Stimulated activated CD8-positive, alpha-beta memory T cell treated with anti-CD3 and anti-CD28 coated beads, Interleukin-7, amount 100 ng/mL, for 4 hours (primary cell): ENCODE data around the gene DOCK1.

ENCODE experiments used
- DNase-seq, 2 donors: peaks; one replicate each; pipeline ENCODE4 v3.0.0-alpha.2; 2020; ENCODE audit warnings: low read depth in 2 of 2

DOCK1 gene

GRCh38 chr10:127142136-127142535, 236.9 kb downstream of the DOCK1 start:
- no peak for DNase-seq

GRCh38 chr10:127142856-127143255, 237.6 kb downstream of the DOCK1 start:
- DNase-seq = no peak

- no peak for DNase-seq
Measured at GRCh38 chr10:127145173-127145572, 239.9 kb downstream of the DOCK1 start.

GRCh38 chr10:127146661-127147060, 241.4 kb downstream of the DOCK1 start:
- no peak for DNase-seq

GRCh38 chr10:127148066-127148932, 243.1 kb downstream of the DOCK1 start:
- no peak for DNase-seq

- DNase-seq = no peak
Measured at GRCh38 chr10:127148933-127149220, 243.6 kb downstream of the DOCK1 start.

- no peak for DNase-seq
Measured at GRCh38 chr10:127149501-127150081, 244.4 kb downstream of the DOCK1 start.

GRCh38 chr10:127150136-127150535, 244.9 kb downstream of the DOCK1 start:
- no peak for DNase-seq

- DNase-seq = no peak
Measured at GRCh38 chr10:127151541-127151940, 246.3 kb downstream of the DOCK1 start.

- DNase-seq = no peak
Measured at GRCh38 chr10:127151981-127152699, 246.9 kb downstream of the DOCK1 start.

GRCh38 chr10:127153181-127153580, 248.0 kb downstream of the DOCK1 start:
- DNase-seq = no peak

- no peak for DNase-seq
Measured at GRCh38 chr10:127154831-127155620, 249.8 kb downstream of the DOCK1 start.

- no peak for DNase-seq
Measured at GRCh38 chr10:127157089-127157488, 251.9 kb downstream of the DOCK1 start.

GRCh38 chr10:127157506-127158200, 252.4 kb downstream of the DOCK1 start:
- no peak for DNase-seq

GRCh38 chr10:127158662-127159061, 253.4 kb downstream of the DOCK1 start:
- DNase-seq = no peak

GRCh38 chr10:127159648-127160245, 254.5 kb downstream of the DOCK1 start:
- DNase-seq = no peak

GRCh38 chr10:127161482-127161881, 256.3 kb downstream of the DOCK1 start:
- DNase-seq = no peak

GRCh38 chr10:127162841-127163240, 257.6 kb downstream of the DOCK1 start:
- DNase-seq = no peak

GRCh38 chr10:127168261-127168660, 263.0 kb downstream of the DOCK1 start:
- no peak for DNase-seq

GRCh38 chr10:127174866-127175265, 269.6 kb downstream of the DOCK1 start:
- no peak for DNase-seq
